CD4-positive, alpha-beta T cell treated with Interleukin-2 at 100 ng/mL for 4 hours (primary cell): ENCODE results near the gene LASP1NB.

ENCODE experiments used
- DNase-seq: peaks from one replicate; pipeline ENCODE4 v3.0.0-alpha.2; 2020; ENCODE audit warnings: low spot score

LASP1NB gene

GRCh38 chr17:38925263-38925995 lies at the start of gene LASP1NB:
TSS of gene LASP1NB (plus strand) at chr17:38925614.
- DNase-seq, result peak; percentile 32

- no peak for DNase-seq
Measured at GRCh38 chr17:38877130-38877851, 48.1 kb upstream of the LASP1NB start.

- DNase-seq, result no peak
Measured at GRCh38 chr17:38879878-38880665, 45.3 kb upstream of the LASP1NB start.

- DNase-seq, result no peak
Measured at GRCh38 chr17:38881600-38882191, 43.7 kb upstream of the LASP1NB start.

GRCh38 chr17:38882870-38883269 lies 42.5 kb upstream of the LASP1NB start:
- DNase-seq, result no peak

GRCh38 chr17:38883592-38884526 lies 41.6 kb upstream of the LASP1NB start:
- DNase-seq, result no peak

- no peak for DNase-seq
Measured at GRCh38 chr17:38885044-38885727, 40.2 kb upstream of the LASP1NB start.

GRCh38 chr17:38885728-38886642 lies 39.4 kb upstream of the LASP1NB start:
- no peak for DNase-seq

- DNase-seq, result no peak
Measured at GRCh38 chr17:38886643-38887010, 38.8 kb upstream of the LASP1NB start.

GRCh38 chr17:38888842-38889241 lies 36.6 kb upstream of the LASP1NB start:
- no peak for DNase-seq

- no peak for DNase-seq
Measured at GRCh38 chr17:38889745-38890409, 35.5 kb upstream of the LASP1NB start.

- DNase-seq, result no peak
Measured at GRCh38 chr17:38890410-38890746, 35.0 kb upstream of the LASP1NB start.

GRCh38 chr17:38891441-38891840 lies 34.0 kb upstream of the LASP1NB start:
- no peak for DNase-seq

- DNase-seq, result no peak
Measured at GRCh38 chr17:38892083-38892482, 33.3 kb upstream of the LASP1NB start.

- no peak for DNase-seq
Measured at GRCh38 chr17:38892620-38893019, 32.8 kb upstream of the LASP1NB start.

- no peak for DNase-seq
Measured at GRCh38 chr17:38893113-38893512, 32.3 kb upstream of the LASP1NB start.

GRCh38 chr17:38893607-38894006 lies 31.8 kb upstream of the LASP1NB start:
- DNase-seq, result peak; percentile 35

- no peak for DNase-seq
Measured at GRCh38 chr17:38894276-38894675, 31.1 kb upstream of the LASP1NB start.

- DNase-seq, result no peak
Measured at GRCh38 chr17:38896346-38896954, 29.0 kb upstream of the LASP1NB start.
